ENCODE measurements around the gene ANKRD11.

- TF ChIP-seq CTCF (IDR thresholded peaks at IDR 0.05) (no peak), POLR2AphosphoS5 (IDR thresholded peaks at IDR 0.05; ENCODE audit: low read depth, low read length) (no peak), REST (IDR thresholded peaks at IDR 0.05; ENCODE audit: insufficient read depth in 1 of 2, low read depth in 2 of 2, low read length in 1 of 2) (no peak)
Observed at GRCh38 chr16:89304941-89305705, 185.2 kb downstream of the ANKRD11 start.

Measured in Panc1 (cell line).